Fibroblast of lung (primary cell): Measurements from ENCODE around the gene STK10.
A peak's percentile ranks its signal among the peaks of the same experiment; 100 is the strongest.

Source experiments
- CTCF ChIP-seq, 2 donors: IDR thresholded peaks in 1 of 2; conservative IDR thresholded peaks in 1 of 2; 1 replicate in 1 of 2; 2 replicates in 1 of 2; pipeline ENCODE4 v1.5.1; 2011 to 2012; ENCODE audit warnings: low read length in 2 of 2, control low read depth in 1 of 2, inconsistent platforms in 1 of 2, low read depth in 1 of 2, mild to moderate bottlenecking in 1 of 2
- EZH2 ChIP-seq: IDR thresholded peaks from 2 replicates; pipeline ENCODE4 v1.5.1; 2012; ENCODE audit warnings: low read length, control low read depth, mild to moderate bottlenecking; ENCODE audit errors: missing control alignments

GRCh38 chr5:172162323-172162986 is 25.6 kb downstream of the STK10 start:
- peak in 1 of 2 donors; percentile 9 for TF ChIP-seq CTCF (conservative IDR thresholded peaks at IDR 0.05 in 1 of 2, IDR thresholded peaks at IDR 0.05 in 1 of 2; ENCODE audit: low read depth in 1 of 2, low read length in 2 of 2)
- no peak for TF ChIP-seq EZH2
